ENCODE results near the gene XXYLT1.

DNA sequence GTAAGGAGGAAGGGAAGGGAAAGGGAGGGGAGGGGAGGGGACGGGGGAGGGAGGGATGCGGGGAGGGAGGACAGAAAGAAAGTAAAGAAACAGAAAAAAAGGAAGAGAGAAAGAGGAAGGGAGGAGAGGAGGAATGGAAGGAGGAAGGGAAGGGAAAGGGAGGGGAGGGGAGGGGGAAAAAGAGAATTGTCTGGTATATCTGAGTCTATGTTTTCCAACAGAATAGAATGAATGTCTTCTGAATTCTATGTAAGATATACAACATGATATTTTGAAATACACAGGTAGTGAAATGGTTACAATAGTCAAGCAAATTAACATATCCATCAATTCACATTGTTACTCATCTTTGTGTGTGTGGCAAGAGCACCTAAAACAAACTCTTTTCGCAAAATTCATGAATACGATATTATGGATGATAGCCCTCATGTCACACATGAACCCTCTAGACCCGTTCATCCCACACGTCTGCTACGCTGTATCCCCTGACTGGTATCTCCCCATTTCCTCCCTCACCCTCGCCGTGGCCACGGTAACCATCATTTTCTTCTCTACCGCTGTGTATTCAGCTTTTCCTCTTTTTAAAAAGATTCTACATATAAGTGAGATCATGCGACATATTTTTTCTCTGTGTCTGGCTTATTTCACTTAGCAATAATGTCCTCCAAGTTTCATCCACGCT is 168.9 kb downstream of the XXYLT1 start:
- TF ChIP-seq CTCF (IDR thresholded peaks at IDR 0.05; ENCODE audit: insufficient read depth, low read length, poor library complexity, severe bottlenecking), result no peak
- no peak for TF ChIP-seq EZH2phosphoT487 (conservative IDR thresholded peaks at IDR 0.05; ENCODE audit: low read length)

All from SU-DHL-6 (cell line).